H1 (cell line): Measurements from ENCODE around the gene ADAMTS15. TPM values are rescaled to one million over a fixed set of nuclear protein-coding genes. Genes with fewer than 3 reads are reported as not detected.

Experiments
- CTCF ChIA-PET: fragments of 300-600 bp; sonication (Branson Sonifier 250); formaldehyde crosslinking; loops from one replicate; lab custom pipeline; 2021; ENCODE audit not compliant: partially characterized antibody; lab: Charles Lee
- POLR2A ChIA-PET: fragments of 300-600 bp; sonication (Branson Sonifier 250); formaldehyde crosslinking; loops from one replicate; lab custom pipeline; 2021; ENCODE audit warnings: inconsistent platforms; ENCODE audit not compliant: partially characterized antibody; lab: Charles Lee
- DNase-seq, 2 experiments: peaks; one replicate each; pipeline versions ENCODE4 v3.0.0 to v3.0.0-alpha.2; 2010 to 2022; ENCODE audit warnings: low spot score in 2 of 2, low read depth in 1 of 2, mixed read lengths in 1 of 2
- FAIRE-seq: peaks from 2 replicates; lab custom pipeline; 2011; peaks lifted over from hg19 to GRCh38; lab: Jason Lieb, UNC
- H2AFZ ChIP-seq: 2 replicates; pipeline ENCODE4 v1.8.1; 2012; ENCODE audit warnings: low read length, inconsistent platforms
- H2AK5ac ChIP-seq: 2 replicates; pipeline ENCODE4 v1.6.1; 2013; ENCODE audit warnings: low read depth, low read length
- H2BK120ac ChIP-seq: replicated peaks from 2 replicates; pipeline ENCODE3; 2013; ENCODE audit warnings: low read depth, low read length, inconsistent platforms
- H2BK12ac ChIP-seq: 2 replicates; pipeline ENCODE4 v1.6.1; 2013; ENCODE audit warnings: low read depth, low read length
- H2BK15ac ChIP-seq: 2 replicates; pipeline ENCODE4 v1.6.1; 2013; ENCODE audit warnings: low read length
- H2BK20ac ChIP-seq: 2 replicates; pipeline ENCODE4 v1.6.1; 2013; ENCODE audit warnings: low read length
- H2BK5ac ChIP-seq: 2 replicates; pipeline ENCODE4 v1.6.1; 2013; ENCODE audit warnings: low read depth, low read length
- H3K14ac ChIP-seq: 2 replicates; pipeline ENCODE4 v1.6.1; 2013; ENCODE audit warnings: inconsistent platforms; ENCODE audit not compliant: insufficient read length
- H3K18ac ChIP-seq: 2 replicates; pipeline ENCODE4 v1.6.1; 2013; ENCODE audit warnings: low read length; ENCODE audit errors: extremely low read depth
- H3K23ac ChIP-seq: 2 replicates; pipeline ENCODE4 v1.6.1; 2013; ENCODE audit warnings: inconsistent platforms; ENCODE audit not compliant: insufficient read length
- H3K23me2 ChIP-seq: 2 replicates; pipeline ENCODE4 v1.6.1; 2013; ENCODE audit warnings: low read depth, low read length
- H3K27ac ChIP-seq: 2 replicates; pipeline ENCODE4 v1.6.1; 2011; ENCODE audit warnings: low read depth, low read length, inconsistent platforms
- H3K27me3 ChIP-seq, 4 experiments: replicated peaks in 1 of 4; 1 replicate in 1 of 4; 2 replicates in 3 of 4; pipeline versions ENCODE4 v1.6.1 to v1.8.1; 2011 to 2013; ENCODE audit warnings: low read length in 3 of 4, mild to moderate bottlenecking in 3 of 4, inconsistent platforms in 2 of 4, mixed read lengths in 2 of 4, moderate library complexity in 1 of 4; ENCODE audit not compliant: control insufficient read depth in 3 of 4, insufficient read depth in 3 of 4; ENCODE audit errors: extremely low read depth in 1 of 4
- H3K36me3 ChIP-seq, 4 experiments: 2 replicates each; pipeline versions ENCODE4 v1.6.1 to v1.8.1; 2011 to 2013; ENCODE audit warnings: mild to moderate bottlenecking in 4 of 4, low read length in 3 of 4, moderate library complexity in 2 of 4, control low read depth in 1 of 4, inconsistent platforms in 1 of 4; ENCODE audit not compliant: insufficient read depth in 4 of 4, control insufficient read depth in 2 of 4
- H3K4ac ChIP-seq: replicated peaks from 2 replicates; pipeline ENCODE3; 2013; ENCODE audit warnings: low read length, low read depth, mixed read lengths, inconsistent platforms; ENCODE audit not compliant: insufficient read length
- H3K4me1 ChIP-seq, 4 experiments: replicated peaks in 1 of 4; 1 replicate in 1 of 4; 2 replicates in 3 of 4; pipeline versions ENCODE4 v1.6.1 to v1.8.1; 2011 to 2013; ENCODE audit warnings: low read length in 3 of 4, inconsistent platforms in 2 of 4, mixed read lengths in 1 of 4; ENCODE audit not compliant: insufficient read depth in 4 of 4, control insufficient read depth in 3 of 4
- H3K4me2 ChIP-seq, 2 experiments: 2 replicates each; pipeline versions ENCODE4 v1.6.1 to v1.8.1; 2011 to 2013; ENCODE audit warnings: low read depth in 2 of 2, low read length in 2 of 2, control low read depth in 1 of 2, inconsistent platforms in 1 of 2, mild to moderate bottlenecking in 1 of 2; ENCODE audit not compliant: insufficient read depth in 1 of 2
- H3K4me3 ChIP-seq, 4 experiments: fragments of 200-600, 300-600 bp in 1 of 4; sonication (generic), shearing (Covaris generic), sonication (Bioruptor Twin) in 1 of 4; 2 replicates each; pipeline versions ENCODE4 v1.5.1 to v1.8.1; 2011 to 2016; ENCODE audit warnings: low read length in 4 of 4, low read depth in 3 of 4, control low read depth in 2 of 4, inconsistent platforms in 2 of 4, mild to moderate bottlenecking in 2 of 4, mixed read lengths in 1 of 4, moderate library complexity in 1 of 4; ENCODE audit not compliant: insufficient read depth in 2 of 4; ENCODE audit errors: extremely low read depth in 1 of 4
- H3K56ac ChIP-seq: replicated peaks from 2 replicates; pipeline ENCODE3; 2013; ENCODE audit warnings: low read depth, mild to moderate bottlenecking, mixed read lengths, low read length, inconsistent platforms; ENCODE audit not compliant: insufficient read length
- H3K79me1 ChIP-seq: 2 replicates; pipeline ENCODE4 v1.6.1; 2013; ENCODE audit warnings: low read depth, low read length, control low read depth
- H3K79me2 ChIP-seq, 2 experiments: 2 replicates each; pipeline versions ENCODE4 v1.6.1 to v1.8.1; 2012 to 2013; ENCODE audit warnings: low read length in 2 of 2, mild to moderate bottlenecking in 2 of 2, inconsistent platforms in 1 of 2; ENCODE audit not compliant: insufficient read depth in 2 of 2, control insufficient read depth in 1 of 2
- H3K9ac ChIP-seq, 4 experiments: replicated peaks in 1 of 4; 1 replicate in 1 of 4; 2 replicates in 3 of 4; pipeline versions ENCODE4 v1.6.1 to v1.8.1; 2011 to 2013; ENCODE audit warnings: low read depth in 3 of 4, low read length in 3 of 4, control low read depth in 2 of 4, mild to moderate bottlenecking in 2 of 4, moderate library complexity in 2 of 4, inconsistent platforms in 1 of 4; ENCODE audit errors: extremely low read depth in 1 of 4
- H3K9me3 ChIP-seq, 2 experiments: 2 replicates each; pipeline versions ENCODE4 v1.6.1 to v1.8.1; 2012 to 2013; ENCODE audit warnings: mild to moderate bottlenecking in 2 of 2, moderate library complexity in 2 of 2, control low read depth in 1 of 2, inconsistent platforms in 1 of 2, low read depth in 1 of 2, low read length in 1 of 2, mixed read lengths in 1 of 2; ENCODE audit not compliant: insufficient read depth in 2 of 2
- H4K20me1 ChIP-seq, 2 experiments: replicated peaks in 1 of 2; 2 replicates each; pipeline versions ENCODE3 to v1.8.1; 2011 to 2013; ENCODE audit warnings: inconsistent platforms in 2 of 2, low read length in 2 of 2, mild to moderate bottlenecking in 1 of 2; ENCODE audit not compliant: insufficient read depth in 2 of 2, control insufficient read depth in 1 of 2
- H4K5ac ChIP-seq: 2 replicates; pipeline ENCODE4 v1.6.1; 2013; ENCODE audit warnings: low read length, low read depth, mixed read lengths, inconsistent platforms; ENCODE audit not compliant: insufficient read length
- H4K8ac ChIP-seq: 2 replicates; pipeline ENCODE4 v1.8.0; 2013; ENCODE audit warnings: mild to moderate bottlenecking, moderate library complexity, low read length, inconsistent platforms; ENCODE audit not compliant: insufficient read depth; ENCODE audit errors: extremely low read depth
- H4K91ac ChIP-seq: replicated peaks from 2 replicates; pipeline ENCODE3; 2013; ENCODE audit warnings: low read length, mixed read lengths, inconsistent platforms; ENCODE audit not compliant: insufficient read length
- SIN3A ChIP-seq, 2 experiments: IDR thresholded peaks in 1 of 2; conservative IDR thresholded peaks in 1 of 2; 2 replicates each; pipeline ENCODE4 v1.6.1; 2011 to 2012; ENCODE audit warnings: low read length in 2 of 2, improper control_type of control experiment in 1 of 2, low read depth in 1 of 2, mild to moderate bottlenecking in 1 of 2
- USF2 ChIP-seq: IDR thresholded peaks from 2 replicates; pipeline ENCODE4 v1.6.1; 2011; ENCODE audit warnings: low read length, improper control_type of control experiment
- WGBS, 2 experiments: shearing (Covaris generic) in 1 of 2; methylation state at CpG; one replicate each; pipeline versions ENCODE4 v1.1.6 to v1.1.7; 2013 to 2015; ENCODE audit warnings: low lambda C conversion rate in 2 of 2, mixed read lengths in 2 of 2, inconsistent platforms in 1 of 2, low coverage in 1 of 2, missing lambda C conversion rate in 1 of 2; ENCODE audit not compliant: insufficient replicate concordance in 2 of 2, insufficient coverage in 1 of 2, insufficient read length in 1 of 2; ENCODE audit errors: extremely low coverage in 1 of 2, missing lambda C conversion rate in 1 of 2; 5-methylcytosine and 5-hydroxymethylcytosine counted together
- polyA plus RNA-seq, 7 experiments: library from polyadenylated mRNA; depleted of rRNA in 3 of 7; stranded (reverse) in 5 of 7; unstranded in 2 of 7; fragments of >200 nt in 5 of 7; fragments of 200-250 nt in 2 of 7; gene quantifications; 1 replicate in 5 of 7; 2 replicates in 1 of 7; 4 replicates in 1 of 7; pipeline versions ENCODE4 v1.2.1 to v1.2.3, GENCODE V29; 2011 to 2013; ENCODE audit warnings: missing spikeins in 2 of 7, mixed read lengths in 2 of 7
- total RNA-seq: library from RNA; stranded (reverse); fragmentation: NEBNext Ultra II Directional; extraction: Animal tissue kit (Norgen Biotek cat#: 25700); gene quantifications from 2 replicates; pipeline ENCODE4 v1.2.1, GENCODE V29; 2021

Gene ADAMTS15
- total and polyA plus RNA-seq, 2 of the 8 experiments (the other 6 are each of a cell fraction or from before 2014, with no cell fraction given): 1.7 to 4.7 TPM

DNA sequence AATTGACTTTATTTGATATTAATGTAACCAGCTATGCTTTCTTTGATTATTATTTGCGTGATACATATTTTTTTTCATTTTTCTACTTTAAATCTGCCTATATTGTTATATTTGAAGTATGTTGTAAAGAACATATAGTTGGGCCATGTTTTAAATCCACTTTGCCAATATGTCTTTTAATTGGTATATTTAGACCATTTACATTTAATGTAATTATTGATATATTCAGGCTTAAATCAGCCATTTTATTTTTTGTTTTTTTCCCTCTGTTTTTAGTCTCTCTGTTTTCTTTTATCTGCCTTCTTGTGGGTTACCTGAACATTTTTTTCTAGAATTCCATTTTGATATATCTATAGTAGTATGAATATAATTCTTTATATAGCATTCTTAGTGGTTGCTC lies 55.9 kb downstream of the ADAMTS15 start:
- H3K27ac ChIP-seq: no peak overlapping the region
- TF ChIP-seq USF2 (no peak), SIN3A (conservative IDR thresholded peaks at IDR 0.05 in 1 of 2, IDR thresholded peaks at IDR 0.05 in 1 of 2; ENCODE audit: low read depth in 1 of 2, low read length in 2 of 2) (no peak)
- WGBS, 2 experiments: 87% methylated on average over 1 of the region's 1 CpG; no CpG with 5 or more reads in 1 of the 2 experiments
- no peak overlapping the region for H3K56ac ChIP-seq
- DNase-seq (no peak), FAIRE-seq (no peak)
- H3K9ac ChIP-seq: no peak overlapping the region
- H3K23me2 ChIP-seq: no peaks in the 10 kb centered on the region
- no peaks in the 10 kb centered on the region for H3K79me1 ChIP-seq
- H2BK5ac ChIP-seq: no peak overlapping the region
- H4K20me1 ChIP-seq: no peaks in the 10 kb centered on the region
- H2BK20ac ChIP-seq: no peak overlapping the region
- H3K14ac ChIP-seq: no peak overlapping the region
- H4K91ac ChIP-seq: no peak overlapping the region
- H3K4me3 ChIP-seq: no peak overlapping the region
- no peak overlapping the region for H2BK12ac ChIP-seq
- no peak overlapping the region for H4K5ac ChIP-seq
- H2AK5ac ChIP-seq: no peak overlapping the region
- H3K4me2 ChIP-seq: no peak overlapping the region
- no peak overlapping the region for H4K8ac ChIP-seq
- ChIA-PET POLR2A (no interaction called here), CTCF (no interaction called here)
- no peak overlapping the region for H2BK120ac ChIP-seq
- no peaks in the 10 kb centered on the region for H3K79me2 ChIP-seq
- H2BK15ac ChIP-seq: no peak overlapping the region
- H3K4me1 ChIP-seq: no peaks in the 10 kb centered on the region
- peaks cover 17% of the 10 kb centered on the region in 2 experiments for H3K9me3 ChIP-seq
- no peak overlapping the region for H3K18ac ChIP-seq
- no peak overlapping the region for H3K4ac ChIP-seq
- H2AFZ ChIP-seq: no peak overlapping the region
- H3K36me3 ChIP-seq: no peaks in the 10 kb centered on the region
- no peak overlapping the region for H3K23ac ChIP-seq
- no peaks in the 10 kb centered on the region for H3K27me3 ChIP-seq
